Smooth muscle cell of the coronary artery (primary cell): ENCODE results near the gene LTB. TPM values are rescaled to one million over a fixed set of nuclear protein-coding genes. Genes with fewer than 3 reads are reported as not detected.

Experiments
- total RNA-seq: library from RNA; depleted of rRNA; stranded (reverse); fragments of >200 nt; gene quantifications from 2 replicates; pipeline ENCODE4 v1.2.3, GENCODE V29; 2014; ENCODE audit warnings: low replicate concordance

Gene LTB
- not detected in 2 replicates for total RNA-seq

GRCh38 chr6:31582230-31582643 is at the start of gene LTB:
LTB (minus strand) TSS chr6:31582424; CDS start chr6:31582417, 7 bp downstream.

GRCh38 chr6:31620586-31621319 is 38.5 kb upstream of the LTB start, which contains the start of gene PRRC2A:
PRRC2A (plus strand) TSS chr6:31620715; CDS start chr6:31622790, 2,075 bp downstream.

DNA sequence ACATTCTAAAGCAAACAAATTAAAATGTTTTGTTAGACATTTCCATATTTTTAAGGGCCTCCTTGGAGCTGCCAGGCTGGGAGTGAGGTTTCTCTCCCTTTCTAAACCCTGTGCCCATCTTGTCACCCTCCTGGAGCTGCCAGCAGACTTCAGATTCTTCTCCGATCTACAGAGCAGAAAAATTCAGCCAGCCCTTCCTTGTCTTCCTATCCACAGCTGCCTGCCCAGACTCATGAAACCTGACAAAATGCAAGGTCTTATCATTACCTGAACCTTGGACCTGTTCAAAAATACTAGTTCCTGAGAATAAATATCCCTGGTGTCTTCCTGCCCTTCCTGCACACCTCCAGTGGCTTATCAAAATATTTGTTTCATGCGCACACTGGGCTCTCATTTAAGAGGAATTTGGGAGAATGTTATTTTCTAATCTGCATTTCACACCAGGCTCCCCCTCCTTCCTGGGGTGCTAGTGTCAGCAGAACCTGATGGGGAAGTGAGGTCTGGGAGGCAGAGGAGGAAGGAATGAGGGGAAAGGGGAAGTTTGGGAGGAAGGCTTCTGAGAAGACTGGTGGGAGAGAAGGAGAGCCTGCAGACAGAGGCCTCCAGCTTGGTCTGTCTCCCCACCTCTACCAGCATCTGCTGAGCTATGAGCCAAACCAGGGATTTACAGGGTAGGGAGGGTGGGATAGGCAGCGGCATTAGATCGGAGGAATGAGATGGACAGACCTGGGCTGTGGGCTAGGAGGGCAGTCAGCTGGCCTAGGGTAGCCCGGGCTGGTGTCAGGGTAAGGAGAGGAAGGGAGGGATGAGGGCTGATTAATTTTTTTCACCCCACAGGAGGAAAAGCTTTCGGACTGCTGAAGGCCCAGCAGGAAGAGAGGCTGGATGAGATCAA is 32.7 kb upstream of the LTB start, which contains the start of gene AIF1:
Gene AIF1, plus strand, starts transcription at position 551 of the 895 bp plus-strand sequence. Its CDS starts 96 bp downstream, at position 647.

DNA sequence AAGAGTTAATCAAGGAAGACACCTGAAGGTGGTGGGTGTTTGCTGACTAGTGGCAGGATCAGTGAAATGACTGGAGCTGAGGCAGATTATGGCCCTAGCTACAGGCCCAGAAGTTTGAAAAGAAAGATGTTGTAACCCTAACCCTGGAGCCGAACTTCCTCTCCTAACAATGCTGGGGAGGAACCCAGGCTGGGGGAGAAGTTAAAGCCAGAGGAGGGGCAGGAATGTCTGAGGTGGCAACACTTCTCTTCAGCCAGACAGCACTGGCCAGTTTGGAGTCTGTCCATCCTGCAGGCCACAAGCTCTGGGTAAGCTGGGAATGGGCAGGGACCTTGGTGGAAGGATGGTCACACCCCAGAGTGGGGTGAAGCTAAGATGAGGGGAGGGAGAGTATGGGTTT is 3.8 kb upstream of the LTB start, which contains the start of gene LST1:
Gene LST1, plus strand, starts transcription at position 270 of the 400 bp plus-strand sequence. CDS start 1,023 bp downstream, outside the sequence.

DNA sequence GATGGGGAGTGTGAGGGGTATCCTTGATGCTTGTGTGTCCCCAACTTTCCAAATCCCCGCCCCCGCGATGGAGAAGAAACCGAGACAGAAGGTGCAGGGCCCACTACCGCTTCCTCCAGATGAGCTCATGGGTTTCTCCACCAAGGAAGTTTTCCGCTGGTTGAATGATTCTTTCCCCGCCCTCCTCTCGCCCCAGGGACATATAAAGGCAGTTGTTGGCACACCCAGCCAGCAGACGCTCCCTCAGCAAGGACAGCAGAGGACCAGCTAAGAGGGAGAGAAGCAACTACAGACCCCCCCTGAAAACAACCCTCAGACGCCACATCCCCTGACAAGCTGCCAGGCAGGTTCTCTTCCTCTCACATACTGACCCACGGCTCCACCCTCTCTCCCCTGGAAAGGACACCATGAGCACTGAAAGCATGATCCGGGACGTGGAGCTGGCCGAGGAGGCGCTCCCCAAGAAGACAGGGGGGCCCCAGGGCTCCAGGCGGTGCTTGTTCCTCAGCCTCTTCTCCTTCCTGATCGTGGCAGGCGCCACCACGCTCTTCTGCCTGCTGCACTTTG is 6.8 kb downstream of the LTB start, which contains the start of gene TNF:
Gene TNF, plus strand, starts transcription at position 231 of the 567 bp plus-strand sequence. Its CDS starts 177 bp downstream, at position 408.

GRCh38 chr6:31572041-31572911 is 9.9 kb downstream of the LTB start, which contains the start of gene LTA:
LTA (plus strand) TSS chr6:31572289; CDS start chr6:31572743, 454 bp downstream.

DNA sequence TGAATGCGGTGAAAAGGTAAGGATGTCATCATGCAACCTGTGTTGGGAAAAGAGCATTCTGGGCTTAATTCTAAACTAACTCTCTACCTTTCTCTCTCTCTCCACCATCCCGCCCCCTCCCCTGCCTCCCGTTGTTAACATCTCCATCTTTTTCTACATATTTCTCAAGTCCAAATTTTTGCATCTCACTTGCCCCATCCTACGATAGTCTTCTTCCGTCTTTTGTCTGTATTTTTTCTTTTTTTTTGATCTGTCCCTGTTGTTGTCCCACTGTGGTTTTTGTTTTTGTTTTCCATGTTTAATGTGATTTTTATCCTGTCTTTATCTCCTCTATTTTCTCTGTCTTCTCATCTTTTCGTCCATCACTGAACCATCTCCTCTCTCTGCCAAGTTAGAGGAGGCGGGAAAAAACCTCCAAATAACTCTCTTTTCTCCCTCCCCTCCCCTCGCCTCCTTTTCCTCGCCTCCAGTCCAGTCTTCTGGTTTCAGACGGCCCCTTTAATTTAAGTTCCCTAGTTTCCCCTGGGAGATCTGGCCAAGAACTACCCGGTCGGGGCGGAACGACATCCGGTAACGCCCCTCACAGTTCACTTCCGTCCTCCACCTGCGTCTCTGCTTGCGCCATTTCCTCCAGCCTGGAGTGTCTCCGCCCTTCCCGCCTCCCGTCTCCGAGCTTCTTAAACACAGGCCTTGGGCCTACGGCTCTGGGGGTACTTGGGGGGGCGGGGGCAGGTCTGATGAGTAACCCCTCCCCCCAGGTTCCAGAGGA is 35.1 kb downstream of the LTB start, which contains the start of gene NFKBIL1:
Gene NFKBIL1, plus strand, starts transcription at position 651 of the 769 bp plus-strand sequence. Its CDS starts 87 bp downstream, at position 738.

GRCh38 chr6:31546339-31546957 is 35.8 kb downstream of the LTB start, which contains the start of gene ATP6V1G2:
ATP6V1G2 (minus strand) TSS chr6:31546608; CDS start chr6:31546559, 49 bp downstream.

DNA sequence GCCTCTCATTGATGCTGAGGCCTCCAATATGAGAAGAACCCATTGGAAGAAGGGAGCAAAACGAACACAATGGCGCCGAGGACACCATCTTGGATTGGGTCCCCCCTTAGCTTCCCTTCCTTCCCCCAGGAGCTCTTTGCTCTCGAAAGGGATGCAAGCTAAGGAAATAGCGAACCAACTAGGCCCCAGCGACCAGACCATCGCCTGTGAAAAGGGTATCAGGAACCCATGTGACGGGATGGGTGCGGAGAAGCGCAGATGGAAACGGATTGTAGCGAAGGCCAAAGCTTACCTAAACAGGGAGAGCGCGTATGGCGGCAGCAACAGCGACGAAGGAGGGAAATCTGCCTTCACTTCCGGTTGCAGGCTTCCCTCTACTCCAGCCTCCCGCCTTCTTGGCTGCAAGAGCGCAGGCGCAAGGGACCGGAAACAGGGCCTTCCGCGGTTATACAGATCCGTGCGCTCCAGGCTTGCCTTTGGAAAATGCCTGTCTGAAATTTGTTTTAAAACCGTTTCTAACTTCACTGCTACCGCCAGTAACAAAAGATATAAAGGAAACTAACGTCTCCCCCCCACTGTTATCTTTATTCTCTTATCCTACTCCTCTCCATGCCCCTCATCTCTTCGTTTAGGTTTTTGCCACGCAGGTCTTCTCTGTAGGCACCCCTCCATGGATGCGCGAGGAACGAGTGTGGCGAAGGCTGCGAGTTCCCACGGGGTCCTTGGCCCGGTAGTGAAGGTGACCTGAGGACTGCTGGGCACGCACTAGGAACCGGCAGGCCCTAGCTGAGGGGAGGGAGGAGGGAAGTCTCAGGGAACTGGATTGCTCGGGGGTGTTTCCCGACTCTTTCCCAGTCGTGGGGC is 40.3 kb downstream of the LTB start, which contains the start of gene DDX39B:
Gene DDX39B, minus strand, starts transcription at position 346 of the 864 bp plus-strand sequence. CDS start 1,471 bp downstream, outside the sequence.

Other genes starting within 250 kb of the LTB start
- gene HLA-B, start 225.2 kb downstream of the LTB start, total RNA-seq, result 195 and 476 TPM in 2 replicates
- gene MICA, start 178.8 kb downstream of the LTB start, total RNA-seq, result 31.5 and 118 TPM in 2 replicates
- gene MICB, start 84.3 kb downstream of the LTB start, total RNA-seq, result 5.5 and 8.8 TPM in 2 replicates
- not detected in 2 replicates for gene MCCD1, start 53.5 kb downstream of the LTB start, total RNA-seq
- 238 and 398 TPM in 2 replicates for gene DDX39B, start 40.4 kb downstream of the LTB start, total RNA-seq
- 2.6 and 6.0 TPM in 2 replicates for gene ATP6V1G2, start 35.8 kb downstream of the LTB start, total RNA-seq
- gene NFKBIL1, start 34.8 kb downstream of the LTB start, total RNA-seq, result 26.1 and 28.2 TPM in 2 replicates
- gene LTA, start 10.1 kb downstream of the LTB start, total RNA-seq, result not detected in 2 replicates
- gene TNF, start 6.9 kb downstream of the LTB start, total RNA-seq, result not detected in 2 replicates
- gene LST1, start 3.9 kb upstream of the LTB start, total RNA-seq, result 0.30 TPM in 1 of 2 replicates, not detected in the other
- gene NCR3, start 10.6 kb upstream of the LTB start, total RNA-seq, result not detected in 2 replicates
- not detected in 2 replicates for gene AIF1, start 32.8 kb upstream of the LTB start, total RNA-seq
- gene PRRC2A, start 38.3 kb upstream of the LTB start, total RNA-seq, result 13.9 and 24.8 TPM in 2 replicates
- gene BAG6, start 70.2 kb upstream of the LTB start, total RNA-seq, result 54.9 and 100 TPM in 2 replicates
- gene APOM, start 73.5 kb upstream of the LTB start, total RNA-seq, result 0.70 and 1.5 TPM in 2 replicates
- gene C6orf47, start 78.4 kb upstream of the LTB start, total RNA-seq, result 16.6 and 18.2 TPM in 2 replicates
- 6.1 and 13.6 TPM in 2 replicates for gene GPANK1, start 82.6 kb upstream of the LTB start, total RNA-seq
- 71.1 and 94.1 TPM in 2 replicates for gene CSNK2B, start 83.7 kb upstream of the LTB start, total RNA-seq
- gene LY6G5B, start 87.6 kb upstream of the LTB start, total RNA-seq, result 2.2 and 4.0 TPM in 2 replicates
- gene LY6G5C, start 98.6 kb upstream of the LTB start, total RNA-seq, result 0.15 TPM in 1 of 2 replicates, not detected in the other
- gene ABHD16A, start 120.9 kb upstream of the LTB start, total RNA-seq, result 51.3 and 104 TPM in 2 replicates
- not detected in 2 replicates for gene LY6G6F, start 124.4 kb upstream of the LTB start, total RNA-seq
- gene LY6G6D, start 132.9 kb upstream of the LTB start, total RNA-seq, result not detected in 2 replicates
- not detected in 2 replicates for gene LY6G6C, start 139.3 kb upstream of the LTB start, total RNA-seq
- not detected in 2 replicates for gene MPIG6B, start 140.9 kb upstream of the LTB start, total RNA-seq
- 108 and 116 TPM in 2 replicates for gene DDAH2, start 146.9 kb upstream of the LTB start, total RNA-seq
- gene CLIC1, start 154.1 kb upstream of the LTB start, total RNA-seq, result 395 and 679 TPM in 2 replicates
- 2.5 and 4.0 TPM in 2 replicates for gene MSH5, start 157.6 kb upstream of the LTB start, total RNA-seq
- 0.53 and 0.70 TPM in 2 replicates for gene SAPCD1, start 180.2 kb upstream of the LTB start, total RNA-seq
- gene VWA7, start 194.9 kb upstream of the LTB start, total RNA-seq, result 0.15 and 0.23 TPM in 2 replicates
- 37.9 and 59.7 TPM in 2 replicates for gene VARS1, start 213.3 kb upstream of the LTB start, total RNA-seq
- gene LSM2, start 224.5 kb upstream of the LTB start, total RNA-seq, result 24.6 and 27.8 TPM in 2 replicates
- gene HSPA1L, start 232.9 kb upstream of the LTB start, total RNA-seq, result 0.98 and 4.1 TPM in 2 replicates
- gene HSPA1A, start 233.1 kb upstream of the LTB start, total RNA-seq, result 47.1 and 396 TPM in 2 replicates
- 66.7 and 494 TPM in 2 replicates for gene HSPA1B, start 245.3 kb upstream of the LTB start, total RNA-seq